Tongue (tissue), 2 donors: Measurements from ENCODE around the gene SLC7A7. TPM values are rescaled to one million over a fixed set of nuclear protein-coding genes. Genes with fewer than 3 reads are reported as not detected.
"Not testable (repeated sequence)": the region's sequence is repeated elsewhere in the genome, so short reads cannot be mapped to it uniquely, and the experiment has no call there.

Source experiments
- DNase-seq: peaks from one replicate; pipeline ENCODE4 v3.0.0-alpha.2; 2015
- total RNA-seq: library from RNA; depleted of rRNA; stranded (reverse); fragments of >200 nt; gene quantifications from one replicate; pipeline ENCODE4 v1.2.3, GENCODE V29; 2014

SLC7A7 gene
- total RNA-seq, 1 donor from 2014 or later, result 14.2 TPM

DNA sequence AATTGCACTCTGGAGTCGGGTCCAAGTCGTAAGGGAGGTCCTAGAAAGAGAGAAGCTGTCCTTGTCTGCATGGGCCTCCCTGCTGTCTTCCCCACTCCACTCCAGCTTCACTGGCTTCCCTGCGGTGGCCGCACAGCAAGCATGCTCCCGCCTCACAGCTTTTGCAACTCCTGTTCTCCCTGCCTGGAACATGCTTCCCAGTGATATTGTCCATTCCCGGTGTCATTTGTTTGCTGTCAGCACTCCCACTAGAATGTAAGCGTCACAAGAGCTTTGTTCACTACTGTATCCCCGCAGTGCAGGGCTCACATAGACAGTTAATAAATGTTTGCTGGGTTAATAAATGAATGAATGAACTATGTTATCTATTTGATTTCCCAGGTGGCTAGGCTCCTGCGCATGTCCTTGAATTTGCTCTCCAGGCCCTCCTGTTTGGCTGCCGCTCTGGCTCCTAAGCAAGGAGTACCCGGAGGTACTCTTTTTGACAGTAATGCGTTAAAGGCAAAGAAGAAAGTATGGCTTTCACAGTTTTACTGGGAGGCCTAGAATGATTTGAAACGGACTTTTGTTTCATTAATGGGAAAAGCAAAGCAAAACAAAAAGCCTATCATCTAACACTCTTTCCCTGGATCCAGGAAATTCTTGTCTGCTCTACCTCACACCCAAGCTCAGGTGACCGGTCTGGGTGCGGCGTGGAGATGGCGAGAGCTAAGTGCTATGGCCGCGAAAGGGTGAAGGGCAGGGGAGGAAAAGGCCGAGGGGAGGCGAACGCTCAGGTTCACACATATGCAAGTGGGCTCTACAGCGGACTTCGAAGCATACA lies 6.2 kb upstream of the SLC7A7 start:
- peak; percentile 45 for DNase-seq

- DNase-seq, result peak; percentile 45
These were observed 5.5 kb upstream of the SLC7A7 start for GRCh38 chr14:22820731-22821130.

- DNase-seq, result peak; percentile 76
These were observed 4.1 kb upstream of the SLC7A7 start for GRCh38 chr14:22819151-22819988.

GRCh38 chr14:22814373-22814772 lies 862 bp downstream of the SLC7A7 start:
- no peak for DNase-seq

DNA sequence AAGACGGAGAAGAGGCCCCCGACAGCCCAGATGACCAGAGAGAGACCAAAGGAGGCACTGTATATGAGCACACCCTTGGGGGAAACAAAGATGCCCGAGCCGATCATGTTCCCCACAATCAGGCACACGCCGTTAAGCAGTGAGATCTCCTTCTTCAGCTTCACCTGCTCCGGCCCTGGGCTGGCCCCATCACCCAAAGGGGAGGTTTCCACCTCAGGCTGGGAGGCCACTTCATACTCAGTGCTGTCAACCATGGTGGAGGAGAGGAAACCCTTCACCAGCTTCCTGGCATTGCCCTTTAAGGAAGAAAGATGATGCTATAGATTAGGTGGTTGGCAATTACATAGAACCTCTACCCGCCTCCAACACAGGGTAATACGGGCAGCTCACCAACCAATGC lies 2.1 kb downstream of the SLC7A7 start:
- DNase-seq, result no peak

- no peak for DNase-seq
These were observed 2.5 kb downstream of the SLC7A7 start for GRCh38 chr14:22812744-22813143.

GRCh38 chr14:22811722-22812121 lies 3.5 kb downstream of the SLC7A7 start:
- no peak for DNase-seq

DNA sequence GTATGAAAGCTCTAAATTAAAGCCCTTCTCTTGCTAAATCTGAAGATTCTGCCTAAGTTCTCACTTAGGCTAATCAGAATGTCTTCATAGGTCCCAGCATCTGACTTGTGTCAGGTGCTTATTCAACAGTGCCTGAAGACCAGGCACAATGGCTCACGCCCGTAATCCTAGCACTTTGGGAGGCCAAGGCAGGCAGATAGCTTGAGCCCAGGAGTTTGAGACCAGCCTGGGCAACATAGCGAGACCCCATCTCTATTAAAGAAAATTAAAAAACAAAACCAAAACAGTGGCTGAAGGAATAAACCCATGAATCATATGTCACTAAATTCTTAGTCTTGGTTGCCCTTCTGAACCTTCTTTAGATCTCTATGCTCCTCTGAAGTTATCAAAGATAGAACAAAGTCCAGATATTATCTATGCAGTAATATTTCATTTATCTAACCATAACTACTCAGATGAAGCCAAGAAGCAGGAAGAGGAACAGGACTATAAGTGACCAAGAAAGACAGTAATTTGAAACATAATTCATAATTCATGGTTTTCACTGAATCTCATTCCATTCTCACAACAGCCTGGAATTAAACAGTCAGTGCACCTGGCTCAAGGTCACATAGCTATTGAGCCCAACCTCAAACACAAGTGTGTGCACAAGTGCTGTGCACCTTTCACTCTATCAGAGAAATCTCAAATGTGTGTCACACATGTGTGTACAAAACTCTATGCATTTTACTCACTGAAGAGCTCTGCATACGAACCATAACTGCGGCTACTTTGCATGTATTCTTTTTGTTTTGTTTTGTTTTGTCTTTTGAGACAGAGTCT lies 6.6 kb downstream of the SLC7A7 start:
- no peak for DNase-seq

GRCh38 chr14:22807432-22808087 lies 7.7 kb downstream of the SLC7A7 start:
- no peak for DNase-seq

GRCh38 chr14:22805235-22805634 lies 10.0 kb downstream of the SLC7A7 start:
- DNase-seq, result not testable (repeated sequence)

DNA sequence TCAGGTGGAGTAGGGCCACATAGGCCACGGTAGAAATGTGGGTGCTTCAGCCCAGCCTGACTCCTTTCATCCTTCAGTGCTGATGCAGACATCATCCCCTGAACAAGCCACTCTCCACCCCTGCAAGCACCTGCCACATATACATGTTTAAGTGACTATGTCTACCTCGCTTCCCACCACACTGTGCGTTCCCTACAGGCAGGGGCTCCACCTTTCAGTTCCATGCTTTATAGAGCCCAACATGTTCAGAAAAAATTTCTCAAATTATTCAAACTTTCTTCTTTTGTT lies 11.6 kb downstream of the SLC7A7 start:
- no peak for DNase-seq

DNA sequence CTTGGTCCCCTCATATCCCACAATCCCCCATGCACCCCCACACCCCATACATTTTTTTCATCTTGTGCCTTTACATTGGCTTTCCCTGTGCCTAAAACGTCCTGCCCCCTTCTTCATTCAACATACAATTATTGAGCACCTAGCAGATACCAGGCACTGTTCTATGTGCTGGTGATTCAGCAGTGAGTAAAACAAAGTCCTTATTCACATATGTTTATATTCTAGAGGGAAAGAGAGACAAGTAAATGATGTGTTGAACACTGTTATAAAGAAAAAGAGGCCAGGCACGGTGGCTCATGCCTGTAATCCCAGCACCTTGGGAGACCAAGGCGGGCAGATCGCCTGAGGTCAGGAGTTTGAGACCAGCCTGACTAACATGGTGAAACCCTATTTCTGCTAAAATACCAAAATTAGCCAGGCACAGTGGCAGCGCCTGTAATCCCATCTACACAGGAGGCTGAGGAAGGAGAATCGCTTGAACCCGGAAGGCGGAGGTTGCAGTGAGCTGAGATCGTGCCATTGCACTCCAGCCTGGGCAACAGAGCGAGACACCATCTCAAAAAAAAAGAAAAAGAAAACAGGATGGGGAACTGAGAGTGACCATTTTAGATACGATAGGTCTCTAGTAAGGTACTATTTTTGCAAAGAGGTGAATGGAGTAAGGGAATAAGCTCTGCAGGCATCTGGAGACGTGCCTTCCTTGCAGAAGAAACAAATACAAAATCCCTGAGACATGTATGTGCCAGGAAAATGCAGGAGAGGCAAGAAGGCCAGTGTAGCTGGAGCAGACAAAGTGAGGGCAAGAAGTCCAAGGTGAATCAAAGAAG lies 12.2 kb downstream of the SLC7A7 start:
- DNase-seq, result no peak

DNA sequence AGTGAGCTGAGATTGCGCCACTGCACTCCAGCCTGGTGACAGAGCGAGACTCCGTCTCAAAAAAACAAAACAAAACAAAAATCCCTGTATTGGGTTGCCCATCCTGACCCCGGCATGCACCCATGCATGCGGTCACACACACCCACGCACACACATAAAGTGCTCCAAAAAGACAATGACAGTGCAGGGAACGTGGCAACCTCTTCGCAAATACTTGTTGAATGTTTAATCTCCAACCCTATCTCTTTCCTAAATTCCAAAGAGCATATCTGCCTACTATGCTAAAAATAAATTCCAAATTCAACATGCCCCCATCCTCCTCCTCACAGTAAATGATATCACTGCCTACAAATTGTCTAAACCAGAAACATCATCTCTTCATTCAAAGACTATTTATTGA lies 13.5 kb downstream of the SLC7A7 start:
- DNase-seq, result no peak

- no peak for DNase-seq
These were observed 14.9 kb downstream of the SLC7A7 start for GRCh38 chr14:22800346-22800745.

GRCh38 chr14:22798528-22798927 lies 16.7 kb downstream of the SLC7A7 start:
- no peak for DNase-seq

- DNase-seq, result no peak
These were observed 18.0 kb downstream of the SLC7A7 start for GRCh38 chr14:22797017-22797917.

DNA sequence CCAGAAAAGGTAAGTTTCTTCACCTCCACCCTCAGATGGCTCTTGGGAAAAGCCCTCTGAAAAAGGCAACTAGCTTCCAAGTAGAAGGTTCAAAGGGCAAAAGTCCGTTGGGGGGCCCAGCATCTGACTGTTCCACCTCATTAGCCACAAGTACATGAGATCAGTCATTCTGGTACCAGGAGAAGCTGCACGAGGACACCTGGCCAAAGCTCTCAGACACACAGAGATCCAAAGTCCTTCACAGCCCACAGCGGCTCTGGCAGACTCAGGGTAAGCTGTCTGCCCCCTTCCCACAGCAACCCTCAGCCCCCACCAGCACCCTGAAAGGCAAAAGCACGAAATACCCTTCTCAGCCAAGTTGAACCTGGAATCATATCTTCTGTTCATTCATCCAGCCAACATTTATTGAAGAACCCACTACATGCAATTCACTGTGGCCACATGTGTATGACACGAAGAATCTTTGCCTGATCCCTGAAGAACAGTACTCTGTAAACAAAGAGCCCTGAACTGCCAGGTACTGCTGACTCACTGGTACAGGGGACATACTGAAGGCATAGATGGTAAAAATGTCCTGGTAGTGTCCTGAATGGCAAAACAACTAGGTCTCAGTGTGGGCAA lies 19.0 kb downstream of the SLC7A7 start:
- no peak for DNase-seq

DNA sequence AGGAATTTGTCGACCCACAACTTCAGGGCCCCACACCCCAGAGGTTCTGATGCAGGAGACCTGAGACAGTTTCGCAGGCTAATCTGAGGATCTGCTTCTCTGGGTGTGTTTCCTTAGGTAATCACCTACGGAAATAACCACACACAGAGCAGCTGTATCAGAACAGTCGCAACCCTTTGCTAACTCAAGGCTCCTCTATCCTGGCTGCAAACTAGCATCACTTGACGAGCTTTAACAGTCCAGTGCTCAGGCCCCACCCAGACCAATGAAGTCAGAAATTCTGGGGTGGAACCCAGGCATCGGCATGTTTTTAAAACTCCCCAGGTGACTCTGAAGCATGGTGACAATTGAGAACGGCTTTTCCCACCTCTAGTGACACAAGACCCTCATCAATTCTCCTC lies 20.7 kb downstream of the SLC7A7 start:
- DNase-seq, result no peak

- no peak for DNase-seq
These were observed 21.3 kb downstream of the SLC7A7 start for GRCh38 chr14:22793976-22794375.

DNA sequence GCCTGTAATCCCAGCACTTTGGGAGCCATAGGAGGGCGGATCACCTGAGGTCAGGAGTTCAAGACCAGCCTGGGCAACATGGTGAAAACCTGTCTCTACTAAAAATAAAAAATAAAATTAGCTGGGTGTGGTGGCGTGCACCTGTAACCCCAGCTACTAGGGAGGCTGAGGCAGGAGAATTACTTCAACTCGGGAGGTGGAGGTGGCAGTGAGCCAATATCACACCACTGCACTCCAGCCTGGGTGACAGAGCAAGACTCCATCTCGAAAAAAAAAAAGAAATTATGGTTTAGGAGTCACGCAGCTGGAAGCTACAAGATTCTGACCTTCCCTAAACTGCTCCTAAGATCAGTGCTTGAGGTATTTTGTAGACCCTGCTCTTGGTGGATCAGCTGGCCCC lies 21.7 kb downstream of the SLC7A7 start:
- DNase-seq, result not testable (repeated sequence)
